ENCODE results near the gene SPATA13. TPM values are rescaled to one million over a fixed set of nuclear protein-coding genes. Genes with fewer than 3 reads are reported as not detected.

The SPATA13 gene
- total RNA-seq, 1 donor from 2014 or later, result 12.1 TPM

GRCh38 chr13:24122569-24122968 is 38.0 kb upstream of the SPATA13 start:
- no peak overlapping the region for H3K4me3 ChIP-seq (ENCODE audit: low read depth, low read length)
- no peak for TF ChIP-seq CTCF (conservative IDR thresholded peaks at IDR 0.05; ENCODE audit: low read depth, low read length)
- no peak for DNase-seq (ENCODE audit: low read depth)

GRCh38 chr13:24123761-24124160 is 36.8 kb upstream of the SPATA13 start:
- no peak for DNase-seq (ENCODE audit: low read depth)
- TF ChIP-seq CTCF (conservative IDR thresholded peaks at IDR 0.05; ENCODE audit: low read depth, low read length), result no peak
- H3K4me3 ChIP-seq (ENCODE audit: low read depth, low read length), result no peak overlapping the region

GRCh38 chr13:24124789-24125476 is 35.6 kb upstream of the SPATA13 start:
- no peak overlapping the region for H3K4me3 ChIP-seq (ENCODE audit: low read depth, low read length)
- no peak for DNase-seq (ENCODE audit: low read depth)
- no peak for TF ChIP-seq CTCF (conservative IDR thresholded peaks at IDR 0.05; ENCODE audit: low read depth, low read length)

- TF ChIP-seq CTCF (conservative IDR thresholded peaks at IDR 0.05; ENCODE audit: low read depth, low read length), result no peak
- DNase-seq (ENCODE audit: low read depth), result no peak
- no peak overlapping the region for H3K4me3 ChIP-seq (ENCODE audit: low read depth, low read length)
Measured at GRCh38 chr13:24127116-24127631, 33.3 kb upstream of the SPATA13 start.

GRCh38 chr13:24128112-24128511 is 32.4 kb upstream of the SPATA13 start:
- DNase-seq (ENCODE audit: low read depth), result no peak
- no peak for TF ChIP-seq CTCF (conservative IDR thresholded peaks at IDR 0.05; ENCODE audit: low read depth, low read length)
- H3K4me3 ChIP-seq (ENCODE audit: low read depth, low read length), result no peak overlapping the region

GRCh38 chr13:24128962-24129361 is 31.6 kb upstream of the SPATA13 start:
- TF ChIP-seq CTCF (conservative IDR thresholded peaks at IDR 0.05; ENCODE audit: low read depth, low read length), result no peak
- H3K4me3 ChIP-seq (ENCODE audit: low read depth, low read length), result no peak overlapping the region
- DNase-seq (ENCODE audit: low read depth), result no peak

All from epithelial cell of proximal tubule (primary cell).